Aorta (tissue), 5 donors: ENCODE results near the gene SOHLH1. TPM values are rescaled to one million over a fixed set of nuclear protein-coding genes. Genes with fewer than 3 reads are reported as not detected.

Experiments used
- ATAC-seq: fragments of 200-7000 bp; cut with Tn5 transposase; one replicate; pipeline ENCODE4 v1.9.1; 2022; ENCODE audit warnings: moderate library complexity; ENCODE audit not compliant: low FRiP score
- DNase-seq, 2 donors: peaks; one replicate each; pipeline ENCODE4 v3.0.0-alpha.2; 2020
- H3K27ac ChIP-seq, 2 donors: one replicate each; pipeline ENCODE4 v1.5.1; 2013; ENCODE audit warnings: low read length in 2 of 2, mild to moderate bottlenecking in 2 of 2, moderate library complexity in 2 of 2, control low read depth in 1 of 2, inconsistent platforms in 1 of 2, low read depth in 1 of 2
- H3K27me3 ChIP-seq, 2 donors: one replicate each; pipeline ENCODE4 v1.6.1; 2013; ENCODE audit warnings: control low read depth in 1 of 2, low read length in 1 of 2, mild to moderate bottlenecking in 1 of 2, moderate library complexity in 1 of 2; ENCODE audit not compliant: insufficient read depth in 2 of 2, control insufficient read depth in 1 of 2
- H3K36me3 ChIP-seq, 2 donors: one replicate each; pipeline ENCODE4 v1.6.1; 2013; ENCODE audit warnings: control low read depth in 1 of 2, low read length in 1 of 2, mild to moderate bottlenecking in 1 of 2; ENCODE audit not compliant: insufficient read depth in 2 of 2, control insufficient read depth in 1 of 2
- H3K4me1 ChIP-seq, 2 donors: one replicate each; pipeline ENCODE4 v1.6.1; 2013; ENCODE audit warnings: low read length in 2 of 2, control low read depth in 1 of 2, mild to moderate bottlenecking in 1 of 2, moderate library complexity in 1 of 2; ENCODE audit not compliant: insufficient read depth in 2 of 2, control insufficient read depth in 1 of 2
- H3K4me3 ChIP-seq, 2 donors: one replicate each; pipeline ENCODE4 v1.5.1; 2013; ENCODE audit warnings: low read length in 2 of 2, control low read depth in 1 of 2, mild to moderate bottlenecking in 1 of 2
- H3K9me3 ChIP-seq: one replicate; pipeline ENCODE4 v1.6.1; 2013; ENCODE audit warnings: mild to moderate bottlenecking, low read length; ENCODE audit not compliant: control insufficient read depth
- WGBS, 2 donors: extraction: QIAGEN DNeasy Blood & Tissue Kit; methylation state at CpG; one replicate each; pipeline ENCODE4 v1.1.7; 2013; 5-methylcytosine and 5-hydroxymethylcytosine counted together
- intact Hi-C, 2 donors: fragments of 100-400 bp; cut with DNase I; formaldehyde crosslinking; loops; one replicate each; pipeline versions ENCODE4 v1.14.2 to v1.15.0; 2022
- polyA plus RNA-seq, 2 donors: library from polyadenylated mRNA; stranded (reverse); fragments of 200-250 nt; gene quantifications; one replicate each; pipeline ENCODE4 v1.2.3, GENCODE V29; 2013
- total RNA-seq, 2 donors: library from RNA; stranded (reverse); fragmentation: NEBNext Ultra II Directional; extraction: Animal tissue kit (Norgen Biotek cat#: 25700); gene quantifications; one replicate each; pipeline ENCODE4 v1.2.1, GENCODE V29; 2021
- donor health status: healthy with polysubstance abuse.
- donor health status: Bipolar disorder and iron deficiency.
- donor health status: DM: no; HTN: no; CAD: no.
- donor health status: DM: no; HTN: no; CAD: no.
- donor health status: DM: yes; HTN: yes; CAD: no.

The SOHLH1 gene
- total and polyA plus RNA-seq, 4 donors: not detected

- 87% methylated on average over 9 of the region's 9 CpGs for WGBS, 2 donors
- H3K36me3 ChIP-seq: no peaks in the 10 kb centered on the region
- DNase-seq: no peak
- H3K9me3 ChIP-seq: no peaks in the 10 kb centered on the region
- intact Hi-C loops: loop anchor here in 1 of 2 donors (10.0 kb wide), 1 partner anchor 55 kb away; no protein-coding TSS in a partner anchor
- H3K4me1 ChIP-seq: no peaks in the 10 kb centered on the region
- H3K27ac ChIP-seq: no peak overlapping the region
- H3K4me3 ChIP-seq: no peak overlapping the region
- ATAC-seq: no peak
- no peaks in the 10 kb centered on the region for H3K27me3 ChIP-seq
Observed at GRCh38 chr9:135719472-135719871, 20.2 kb upstream of the SOHLH1 start.

- no peak overlapping the region for H3K4me3 ChIP-seq
- intact Hi-C loops: loop anchor here in 1 of 2 donors (10.0 kb wide), 1 partner anchor 56 kb away; no protein-coding TSS in a partner anchor
- DNase-seq (no peak), ATAC-seq (no peak)
- no peak overlapping the region for H3K27ac ChIP-seq
- H3K36me3 ChIP-seq: no peaks in the 10 kb centered on the region
- no peaks in the 10 kb centered on the region for H3K9me3 ChIP-seq
- 35 to 39% methylated on average over 15 of the region's 15 CpGs for WGBS, 2 donors
- no peaks in the 10 kb centered on the region for H3K27me3 ChIP-seq
- no peaks in the 10 kb centered on the region for H3K4me1 ChIP-seq
Observed at GRCh38 chr9:135718616-135719015, 19.3 kb upstream of the SOHLH1 start.

GRCh38 chr9:135717410-135717809 lies 18.1 kb upstream of the SOHLH1 start:
- Histone ChIP-seq H3K27me3 (no peaks in the 10 kb centered on the region), H3K4me3 (no peak overlapping the region), H3K36me3 (no peaks in the 10 kb centered on the region), H3K9me3 (no peaks in the 10 kb centered on the region), H3K4me1 (no peaks in the 10 kb centered on the region), H3K27ac (no peak overlapping the region)
- intact Hi-C loops: loop anchor here in 1 of 2 donors (10.0 kb wide), 1 partner anchor 57 kb away; no protein-coding TSS in a partner anchor
- no peak for ATAC-seq
- no peak for DNase-seq
- 86 to 90% methylated on average over 13 of the region's 13 CpGs for WGBS, 2 donors

GRCh38 chr9:135716045-135716444 lies 16.8 kb upstream of the SOHLH1 start:
- WGBS, 2 donors: 87 to 89% methylated on average over 11 of the region's 11 CpGs
- H3K27me3 ChIP-seq: no peaks in the 10 kb centered on the region

GRCh38 chr9:135715056-135715595 lies 15.8 kb upstream of the SOHLH1 start:
- no peaks in the 10 kb centered on the region for H3K4me1 ChIP-seq
- intact Hi-C loops: loop anchor here in 1 of 2 donors (10.0 kb wide), 1 partner anchor 60 kb away; no protein-coding TSS in a partner anchor
- DNase-seq (no peak), ATAC-seq (no peak)
- H3K9me3 ChIP-seq: no peaks in the 10 kb centered on the region
- no peaks in the 10 kb centered on the region for H3K36me3 ChIP-seq
- no peak overlapping the region for H3K27ac ChIP-seq
- WGBS, 2 donors: 13 to 20% methylated on average over 23 of the region's 23 CpGs
- no peak overlapping the region for H3K4me3 ChIP-seq
- no peaks in the 10 kb centered on the region for H3K27me3 ChIP-seq

More at GRCh38 chr9:135716045-135716444, 16.8 kb upstream of the SOHLH1 start:
- DNase-seq: no peak
- intact Hi-C loops: loop anchor here in 1 of 2 donors (10.0 kb wide), 1 partner anchor 59 kb away; no protein-coding TSS in a partner anchor
- no peak overlapping the region for H3K27ac ChIP-seq
- H3K4me3 ChIP-seq: no peak overlapping the region
- no peaks in the 10 kb centered on the region for H3K4me1 ChIP-seq
- H3K36me3 ChIP-seq: no peaks in the 10 kb centered on the region
- no peaks in the 10 kb centered on the region for H3K9me3 ChIP-seq
- no peak for ATAC-seq

GRCh38 chr9:135714242-135715055 lies 15.2 kb upstream of the SOHLH1 start:
- 3 to 4% methylated on average over 51 to 103 of the region's 103 CpGs for WGBS, 2 donors
- H3K4me3 ChIP-seq: no peak overlapping the region
- no peaks in the 10 kb centered on the region for H3K36me3 ChIP-seq
- no peak for ATAC-seq
- H3K27me3 ChIP-seq: no peaks in the 10 kb centered on the region
- no peak overlapping the region for H3K27ac ChIP-seq
- no peak for DNase-seq
- intact Hi-C loops: loop anchor here in 1 of 2 donors (10.0 kb wide), 1 partner anchor 60 kb away; no protein-coding TSS in a partner anchor
- no peaks in the 10 kb centered on the region for H3K9me3 ChIP-seq
- no peaks in the 10 kb centered on the region for H3K4me1 ChIP-seq

- Histone ChIP-seq H3K4me1 (no peaks in the 10 kb centered on the region), H3K27ac (no peak overlapping the region), H3K36me3 (no peaks in the 10 kb centered on the region), H3K9me3 (no peaks in the 10 kb centered on the region), H3K4me3 (no peak overlapping the region), H3K27me3 (no peaks in the 10 kb centered on the region)
- DNase-seq (no peak), ATAC-seq (no peak)
- WGBS, 2 donors: 17 to 36% methylated on average over 15 to 16 of the region's 16 CpGs
- intact Hi-C loops: loop anchor here in 1 of 2 donors (10.0 kb wide), 1 partner anchor 62 kb away; no protein-coding TSS in a partner anchor
Observed at GRCh38 chr9:135712613-135713295, 13.5 kb upstream of the SOHLH1 start.

- Histone ChIP-seq H3K4me3 (no peak overlapping the region), H3K9me3 (no peaks in the 10 kb centered on the region), H3K27me3 (no peaks in the 10 kb centered on the region), H3K4me1 (no peaks in the 10 kb centered on the region), H3K27ac (no peak overlapping the region), H3K36me3 (no peaks in the 10 kb centered on the region)
- intact Hi-C loops: loop anchor here in 1 of 2 donors (10.0 kb wide), 1 partner anchor 63 kb away; no protein-coding TSS in a partner anchor
- WGBS, 2 donors: 81 to 93% methylated on average over 10 of the region's 10 CpGs
- ATAC-seq: no peak
- no peak for DNase-seq
Observed at GRCh38 chr9:135711881-135712280, 12.6 kb upstream of the SOHLH1 start.
